ENCODE data around the gene ATL2. TPM values are rescaled to one million over a fixed set of nuclear protein-coding genes. Genes with fewer than 3 reads are reported as not detected.

The ATL2 gene
- total and polyA plus RNA-seq, 2 donors (not counting 1 experiment from before 2014, with no cell fraction given): 26.5 to 70.7 TPM

- Histone ChIP-seq H3K4me1 (ENCODE audit: control insufficient read depth, extremely low read depth, insufficient read depth, low read length) (no peaks in the 10 kb centered on the region), H3K27me3 (ENCODE audit: control insufficient read depth, insufficient read depth, low read length) (no peaks in the 10 kb centered on the region), H3K4me2 (ENCODE audit: extremely low read depth, insufficient read depth, low read length) (peak overlapping the region; percentile 89), H3K79me2 (ENCODE audit: control insufficient read depth, insufficient read depth, low read length) (peaks cover 61% of the 10 kb centered on the region), H4K20me1 (ENCODE audit: control insufficient read depth, extremely low read depth, insufficient read depth, low read length) (no peaks in the 10 kb centered on the region), H3K36me3 (ENCODE audit: control insufficient read depth, insufficient read depth, low read length) (no peaks in the 10 kb centered on the region), H3K9me3 (ENCODE audit: control insufficient read depth, insufficient read depth, low read depth, low read length) (no peaks in the 10 kb centered on the region), H2AFZ (ENCODE audit: low read length) (no peak overlapping the region), H3K9ac (ENCODE audit: insufficient read depth, low read length) (no peak overlapping the region), H3K4me3 (replicated peaks in 1 of 4; ENCODE audit: control extremely low read depth in 1 of 4, insufficient read depth in 1 of 4, low read depth in 3 of 4, low read length in 4 of 4) (peak overlapping the region; percentile 80 to 94 (median 84)), H3K27ac (ENCODE audit: insufficient read depth, low read length) (peak overlapping the region; percentile 89)
- peak in 1 of 2 donors; percentile 19 for DNase-seq (ENCODE audit: low read depth in 2 of 2)
- TF ChIP-seq CTCF (conservative IDR thresholded peaks at IDR 0.05 in 1 of 2, IDR thresholded peaks at IDR 0.05 in 1 of 2; ENCODE audit: low read depth in 1 of 2, low read length in 2 of 2) (no peak), EZH2 (IDR thresholded peaks at IDR 0.05; ENCODE audit: low read length, missing control alignments) (no peak)
These were observed 2.1 kb downstream of the ATL2 start for GRCh38 chr2:38374984-38375383.

- Histone ChIP-seq H3K27me3 (ENCODE audit: control insufficient read depth, insufficient read depth, low read length) (no peaks in the 10 kb centered on the region), H2AFZ (ENCODE audit: low read length) (no peak overlapping the region), H3K4me2 (ENCODE audit: extremely low read depth, insufficient read depth, low read length) (no peak overlapping the region), H3K4me3 (replicated peaks in 1 of 4; ENCODE audit: control extremely low read depth in 1 of 4, insufficient read depth in 1 of 4, low read depth in 3 of 4, low read length in 4 of 4) (no peak overlapping the region), H3K9ac (ENCODE audit: insufficient read depth, low read length) (no peak overlapping the region), H3K4me1 (ENCODE audit: control insufficient read depth, extremely low read depth, insufficient read depth, low read length) (no peaks in the 10 kb centered on the region), H3K9me3 (ENCODE audit: control insufficient read depth, insufficient read depth, low read depth, low read length) (no peaks in the 10 kb centered on the region), H3K79me2 (ENCODE audit: control insufficient read depth, insufficient read depth, low read length) (peaks cover 75% of the 10 kb centered on the region), H4K20me1 (ENCODE audit: control insufficient read depth, extremely low read depth, insufficient read depth, low read length) (no peaks in the 10 kb centered on the region), H3K36me3 (ENCODE audit: control insufficient read depth, insufficient read depth, low read length) (no peaks in the 10 kb centered on the region), H3K27ac (ENCODE audit: insufficient read depth, low read length) (no peak overlapping the region)
- no peak for TF ChIP-seq CTCF (conservative IDR thresholded peaks at IDR 0.05 in 1 of 2, IDR thresholded peaks at IDR 0.05 in 1 of 2; ENCODE audit: low read depth in 1 of 2, low read length in 2 of 2)
- no peak for TF ChIP-seq EZH2 (IDR thresholded peaks at IDR 0.05; ENCODE audit: low read length, missing control alignments)
- no peak for DNase-seq (ENCODE audit: low read depth in 2 of 2)
These were observed 5.8 kb downstream of the ATL2 start for GRCh38 chr2:38371235-38371634.

GRCh38 chr2:38370664-38371063, 6.4 kb downstream of the ATL2 start:
- TF ChIP-seq EZH2 (IDR thresholded peaks at IDR 0.05; ENCODE audit: low read length, missing control alignments) (no peak), CTCF (conservative IDR thresholded peaks at IDR 0.05 in 1 of 2, IDR thresholded peaks at IDR 0.05 in 1 of 2; ENCODE audit: low read depth in 1 of 2, low read length in 2 of 2) (no peak)
- Histone ChIP-seq H3K9me3 (ENCODE audit: control insufficient read depth, insufficient read depth, low read depth, low read length) (no peaks in the 10 kb centered on the region), H3K4me3 (replicated peaks in 1 of 4; ENCODE audit: control extremely low read depth in 1 of 4, insufficient read depth in 1 of 4, low read depth in 3 of 4, low read length in 4 of 4) (no peak overlapping the region), H3K27ac (ENCODE audit: insufficient read depth, low read length) (no peak overlapping the region), H3K79me2 (ENCODE audit: control insufficient read depth, insufficient read depth, low read length) (peaks cover 72% of the 10 kb centered on the region), H3K4me1 (ENCODE audit: control insufficient read depth, extremely low read depth, insufficient read depth, low read length) (no peaks in the 10 kb centered on the region), H4K20me1 (ENCODE audit: control insufficient read depth, extremely low read depth, insufficient read depth, low read length) (no peaks in the 10 kb centered on the region), H3K4me2 (ENCODE audit: extremely low read depth, insufficient read depth, low read length) (no peak overlapping the region), H3K9ac (ENCODE audit: insufficient read depth, low read length) (no peak overlapping the region), H2AFZ (ENCODE audit: low read length) (no peak overlapping the region), H3K36me3 (ENCODE audit: control insufficient read depth, insufficient read depth, low read length) (no peaks in the 10 kb centered on the region), H3K27me3 (ENCODE audit: control insufficient read depth, insufficient read depth, low read length) (no peaks in the 10 kb centered on the region)
- no peak for DNase-seq (ENCODE audit: low read depth in 2 of 2)

All from fibroblast of lung (primary cell).